Endothelial cell (in vitro differentiated cells): Measurements from ENCODE around the gene STXBP3. TPM values are rescaled to one million over a fixed set of nuclear protein-coding genes. Genes with fewer than 3 reads are reported as not detected.

Experiments used
- DNase-seq: peaks from one replicate; pipeline ENCODE4 v3.0.0; 2021; ENCODE audit warnings: low spot score
- H3K27ac Mint-ChIP-seq: one replicate; pipeline ENCODE4 v1.8.0; 2021; ENCODE audit warnings: mixed read lengths, inconsistent platforms; ENCODE audit not compliant: unreplicated experiment
- H3K27me3 Mint-ChIP-seq: one replicate; pipeline ENCODE4 v1.8.0; 2021; ENCODE audit warnings: mild to moderate bottlenecking, moderate library complexity, mixed read lengths, inconsistent platforms; ENCODE audit not compliant: unreplicated experiment
- H3K36me3 Mint-ChIP-seq: one replicate; pipeline ENCODE4 v1.8.0; 2021; ENCODE audit warnings: mild to moderate bottlenecking, low read depth, mixed read lengths, inconsistent platforms; ENCODE audit not compliant: unreplicated experiment
- H3K4me1 Mint-ChIP-seq: one replicate; pipeline ENCODE4 v1.8.0; 2021; ENCODE audit warnings: mild to moderate bottlenecking, mixed read lengths, inconsistent platforms; ENCODE audit not compliant: unreplicated experiment
- H3K4me3 Mint-ChIP-seq: one replicate; pipeline ENCODE4 v1.8.0; 2021; ENCODE audit warnings: mild to moderate bottlenecking, mixed read lengths, inconsistent platforms; ENCODE audit not compliant: unreplicated experiment
- H3K9me3 Mint-ChIP-seq: one replicate; pipeline ENCODE4 v1.8.0; 2021; ENCODE audit warnings: mixed read lengths, inconsistent platforms; ENCODE audit not compliant: unreplicated experiment
- total RNA-seq: library from RNA; stranded (reverse); fragmentation: NEBNext Ultra II Directional; extraction: Animal tissue kit (Norgen Biotek cat#: 25700); gene quantifications from one replicate; pipeline ENCODE4 v1.2.1, GENCODE V29; 2021; ENCODE audit not compliant: unreplicated experiment
- TF ChIP-seq, protein P1 (sequence below): fragments of 200-600 bp; sonication (generic); IDR thresholded peaks from one replicate; pipeline ENCODE4 v1.5.0; 2021; ENCODE audit warnings: antibody characterized with exemption; ENCODE audit not compliant: unreplicated experiment

STXBP3 gene
- total RNA-seq, 1 donor from 2014 or later, result 44.8 TPM

DNA sequence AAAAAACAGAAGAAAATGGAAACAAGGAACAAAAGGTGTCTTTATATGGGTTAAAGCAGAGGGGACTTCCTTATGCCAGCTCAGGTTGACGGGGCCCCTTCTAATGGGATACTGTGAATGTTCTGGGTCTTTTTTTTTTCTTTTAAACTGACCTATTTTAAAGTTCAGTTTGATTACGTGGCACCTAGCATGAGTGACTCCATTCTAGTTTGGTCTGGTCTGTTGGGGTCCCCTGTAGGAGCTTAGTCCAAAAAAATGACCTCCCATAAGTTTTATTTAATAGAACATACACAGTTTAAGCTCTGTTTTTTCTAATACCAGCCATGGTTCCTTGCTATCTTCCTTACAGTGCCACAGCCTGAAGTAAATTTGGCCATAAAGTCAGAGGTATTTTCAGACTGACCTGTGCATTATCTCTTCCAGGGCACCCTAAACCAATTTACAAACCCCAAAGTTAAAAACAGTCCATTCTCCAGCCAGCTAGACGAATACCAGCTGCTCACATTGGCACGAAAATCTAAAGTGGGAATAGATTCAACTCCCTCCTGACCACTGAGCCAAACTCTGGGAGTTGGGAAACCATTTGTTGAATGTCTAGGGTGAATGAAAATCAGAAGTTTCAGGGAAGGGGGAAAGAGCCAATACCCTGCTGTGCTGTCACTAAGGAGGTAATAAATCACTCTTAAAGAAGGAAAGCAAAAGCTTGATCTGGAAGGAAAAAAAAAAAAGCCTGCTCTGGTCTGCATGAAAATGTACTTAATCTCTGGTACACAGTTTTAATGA lies 68.1 kb downstream of the STXBP3 start:
- no peak overlapping the region for H3K27ac Mint-ChIP-seq
- no peak for DNase-seq

DNA sequence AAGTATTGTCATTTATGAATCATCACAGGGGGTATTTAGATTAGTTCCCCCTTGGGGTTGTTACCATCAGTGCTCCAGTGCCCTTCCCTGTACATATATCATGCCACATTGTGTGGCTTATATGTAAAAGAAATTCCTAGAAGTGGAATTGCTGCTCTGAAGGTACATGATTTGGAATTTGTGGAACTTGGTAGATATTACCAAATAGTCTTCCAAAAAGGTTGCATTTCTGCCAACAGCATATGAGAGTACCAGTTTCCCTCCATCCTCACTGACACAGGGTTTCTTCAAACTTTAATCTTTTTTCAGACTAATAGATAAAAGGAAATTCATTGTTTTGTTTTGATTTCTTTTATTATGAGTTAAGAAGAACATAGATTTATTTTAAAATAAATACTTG lies 69.1 kb downstream of the STXBP3 start:
- H3K4me3 Mint-ChIP-seq, result no peak overlapping the region

More for the DNA sequence above, 68.1 kb downstream of the STXBP3 start:
- TF ChIP-seq, protein P1, sequence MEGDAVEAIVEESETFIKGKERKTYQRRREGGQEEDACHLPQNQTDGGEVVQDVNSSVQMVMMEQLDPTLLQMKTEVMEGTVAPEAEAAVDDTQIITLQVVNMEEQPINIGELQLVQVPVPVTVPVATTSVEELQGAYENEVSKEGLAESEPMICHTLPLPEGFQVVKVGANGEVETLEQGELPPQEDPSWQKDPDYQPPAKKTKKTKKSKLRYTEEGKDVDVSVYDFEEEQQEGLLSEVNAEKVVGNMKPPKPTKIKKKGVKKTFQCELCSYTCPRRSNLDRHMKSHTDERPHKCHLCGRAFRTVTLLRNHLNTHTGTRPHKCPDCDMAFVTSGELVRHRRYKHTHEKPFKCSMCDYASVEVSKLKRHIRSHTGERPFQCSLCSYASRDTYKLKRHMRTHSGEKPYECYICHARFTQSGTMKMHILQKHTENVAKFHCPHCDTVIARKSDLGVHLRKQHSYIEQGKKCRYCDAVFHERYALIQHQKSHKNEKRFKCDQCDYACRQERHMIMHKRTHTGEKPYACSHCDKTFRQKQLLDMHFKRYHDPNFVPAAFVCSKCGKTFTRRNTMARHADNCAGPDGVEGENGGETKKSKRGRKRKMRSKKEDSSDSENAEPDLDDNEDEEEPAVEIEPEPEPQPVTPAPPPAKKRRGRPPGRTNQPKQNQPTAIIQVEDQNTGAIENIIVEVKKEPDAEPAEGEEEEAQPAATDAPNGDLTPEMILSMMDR, result no peak
- H3K36me3 Mint-ChIP-seq, result no peaks in the 10 kb centered on the region
- H3K4me1 Mint-ChIP-seq, result peaks cover 8% of the 10 kb centered on the region
- H3K9me3 Mint-ChIP-seq, result no peaks in the 10 kb centered on the region
- peaks cover 6% of the 10 kb centered on the region for H3K27me3 Mint-ChIP-seq
- no peak overlapping the region for H3K4me3 Mint-ChIP-seq

DNA sequence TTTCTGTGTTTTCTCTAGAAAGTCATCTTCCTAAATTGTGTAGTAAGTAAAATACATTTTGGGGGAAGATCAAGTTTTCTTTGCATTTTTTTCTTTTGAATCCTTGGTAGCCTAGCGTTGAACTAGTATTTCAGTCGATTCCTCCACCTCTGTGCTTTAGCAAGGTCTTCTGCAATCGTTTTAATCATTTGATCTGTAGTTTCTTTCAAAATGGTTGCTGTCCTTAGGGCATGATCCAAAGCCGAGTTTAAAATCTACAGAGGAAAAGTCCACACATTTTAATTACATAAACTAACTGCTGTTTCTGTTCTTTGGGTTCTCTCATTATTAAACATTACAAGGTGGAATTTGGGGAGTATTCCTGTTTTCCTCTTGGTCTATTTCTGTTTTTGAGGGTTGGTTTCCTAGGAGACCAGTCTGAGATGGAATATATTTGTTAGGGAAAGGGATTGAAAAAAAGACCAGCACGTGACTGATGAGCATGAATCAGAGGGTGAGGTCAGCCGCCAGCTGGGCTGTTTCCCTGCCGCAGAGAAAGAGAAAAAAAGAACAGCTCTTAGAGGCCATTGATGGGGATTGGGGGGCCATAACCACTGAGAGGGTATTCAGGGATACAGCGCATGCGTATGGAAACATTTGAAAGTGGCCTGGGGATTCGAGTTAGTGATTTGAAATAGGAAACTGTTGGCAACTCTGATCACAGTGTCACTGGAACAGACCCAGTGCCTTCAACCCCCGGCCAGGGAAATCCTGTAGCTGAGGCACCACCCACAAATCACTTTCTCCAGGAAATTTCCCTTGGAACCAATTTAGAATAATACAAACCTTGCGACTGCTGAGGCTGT lies 69.8 kb downstream of the STXBP3 start:
- peaks cover 11% of the 10 kb centered on the region for H3K4me1 Mint-ChIP-seq
- H3K27ac Mint-ChIP-seq, result peak overlapping the region; percentile 90
- peak; percentile 47 for DNase-seq
- no peaks in the 10 kb centered on the region for H3K9me3 Mint-ChIP-seq
- no peaks in the 10 kb centered on the region for H3K36me3 Mint-ChIP-seq
- TF ChIP-seq, protein P1, result no peak
- peaks cover 6% of the 10 kb centered on the region for H3K27me3 Mint-ChIP-seq
- H3K4me3 Mint-ChIP-seq, result peak overlapping the region; percentile 1

More for the DNA sequence above, 69.1 kb downstream of the STXBP3 start:
- peaks cover 6% of the 10 kb centered on the region for H3K27me3 Mint-ChIP-seq
- no peaks in the 10 kb centered on the region for H3K36me3 Mint-ChIP-seq
- peaks cover 11% of the 10 kb centered on the region for H3K4me1 Mint-ChIP-seq
- no peak for DNase-seq
- no peak overlapping the region for H3K27ac Mint-ChIP-seq
- TF ChIP-seq, protein P1, result no peak
- H3K9me3 Mint-ChIP-seq, result no peaks in the 10 kb centered on the region

DNA sequence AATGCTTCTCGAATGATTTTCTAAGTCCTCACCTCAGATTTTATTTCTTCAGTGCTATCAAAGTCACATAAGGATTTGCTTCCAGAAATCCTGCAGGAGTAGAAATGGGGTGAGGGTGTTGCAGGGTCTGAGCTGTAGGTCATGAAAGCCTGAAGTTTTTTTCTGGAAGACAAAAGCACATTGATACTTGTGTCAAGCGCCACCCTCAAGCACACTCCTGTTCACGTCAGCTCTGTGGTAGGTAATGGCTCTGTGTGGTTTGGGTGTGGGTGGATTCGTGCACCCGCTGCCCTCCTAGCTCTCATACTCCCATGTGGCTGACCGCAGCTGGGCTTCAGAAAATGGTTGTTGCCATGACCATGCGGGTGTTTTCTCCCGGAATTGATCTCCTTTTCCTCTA lies 70.5 kb downstream of the STXBP3 start:
- TF ChIP-seq, protein P1, result no peak
- Mint-ChIP-seq H3K27me3 (peaks cover 6% of the 10 kb centered on the region), H3K4me3 (no peak overlapping the region), H3K4me1 (peaks cover 14% of the 10 kb centered on the region), H3K36me3 (no peaks in the 10 kb centered on the region), H3K9me3 (no peaks in the 10 kb centered on the region), H3K27ac (peak overlapping the region; percentile 90)
- no peak for DNase-seq
